ENCODE results near the gene FADS1.

- TF ChIP-seq SUZ12 (IDR thresholded peaks at IDR 0.05; ENCODE audit: extremely low read depth, insufficient read depth, insufficient read length) (no peak), ZNF274 (IDR thresholded peaks at IDR 0.05; ENCODE audit: low read depth, low read length) (no peak), YY1 (IDR thresholded peaks at IDR 0.05; ENCODE audit: insufficient read depth, insufficient read length) (no peak)
Observed at GRCh38 chr11:61826930-61827570, 10.2 kb upstream of the FADS1 start.
